Neural progenitor cell (in vitro differentiated cells): ENCODE data around the gene TWF1.
"Not testable (repeated sequence)": the region's sequence is repeated elsewhere in the genome, so short reads cannot be mapped to it uniquely, and the experiment has no call there.

Experiments
- EZH2phosphoT487 ChIP-seq: fragments of 200-600 bp; sonication (generic); IDR thresholded peaks from 2 replicates; pipeline ENCODE4 v1.6.1; 2017; ENCODE audit warnings: antibody characterized with exemption
- TF ChIP-seq, protein P1 (sequence below): fragments of 200-600 bp; sonication (generic); IDR thresholded peaks from 2 replicates; pipeline ENCODE4 v1.5.1; 2017; ENCODE audit warnings: antibody characterized with exemption, mild to moderate bottlenecking

DNA sequence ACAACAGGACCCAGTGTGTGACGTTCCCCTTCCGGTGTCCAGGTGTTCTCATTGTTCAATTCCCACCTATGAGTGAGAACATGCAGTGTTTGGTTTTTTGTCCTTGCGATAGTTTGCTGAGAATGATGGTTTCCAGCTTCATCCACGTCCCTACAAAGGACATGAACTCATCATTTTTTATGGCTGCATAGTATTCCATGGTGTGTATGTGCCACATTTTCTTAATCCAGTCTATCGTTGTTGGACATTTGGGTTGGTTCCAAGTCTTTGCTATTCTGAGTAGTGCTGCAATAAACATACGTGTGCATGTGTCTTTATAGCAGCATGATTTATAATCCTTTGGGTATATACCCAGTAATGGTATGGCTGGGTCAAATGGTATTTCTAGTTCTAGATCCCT, 54.8 kb downstream of the TWF1 start:
- TF ChIP-seq, protein P1, sequence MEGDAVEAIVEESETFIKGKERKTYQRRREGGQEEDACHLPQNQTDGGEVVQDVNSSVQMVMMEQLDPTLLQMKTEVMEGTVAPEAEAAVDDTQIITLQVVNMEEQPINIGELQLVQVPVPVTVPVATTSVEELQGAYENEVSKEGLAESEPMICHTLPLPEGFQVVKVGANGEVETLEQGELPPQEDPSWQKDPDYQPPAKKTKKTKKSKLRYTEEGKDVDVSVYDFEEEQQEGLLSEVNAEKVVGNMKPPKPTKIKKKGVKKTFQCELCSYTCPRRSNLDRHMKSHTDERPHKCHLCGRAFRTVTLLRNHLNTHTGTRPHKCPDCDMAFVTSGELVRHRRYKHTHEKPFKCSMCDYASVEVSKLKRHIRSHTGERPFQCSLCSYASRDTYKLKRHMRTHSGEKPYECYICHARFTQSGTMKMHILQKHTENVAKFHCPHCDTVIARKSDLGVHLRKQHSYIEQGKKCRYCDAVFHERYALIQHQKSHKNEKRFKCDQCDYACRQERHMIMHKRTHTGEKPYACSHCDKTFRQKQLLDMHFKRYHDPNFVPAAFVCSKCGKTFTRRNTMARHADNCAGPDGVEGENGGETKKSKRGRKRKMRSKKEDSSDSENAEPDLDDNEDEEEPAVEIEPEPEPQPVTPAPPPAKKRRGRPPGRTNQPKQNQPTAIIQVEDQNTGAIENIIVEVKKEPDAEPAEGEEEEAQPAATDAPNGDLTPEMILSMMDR: not testable (repeated sequence)
- TF ChIP-seq EZH2phosphoT487: not testable (repeated sequence)
